SH-SY5Y (cell line): ENCODE measurements around the gene XYLT1.

Experiments used
- GATA2 ChIP-seq: IDR thresholded peaks from 2 replicates; pipeline ENCODE4 v1.6.1; 2011; ENCODE audit warnings: mild to moderate bottlenecking, low read depth, low read length
- GATA3 ChIP-seq: IDR thresholded peaks from 2 replicates; pipeline ENCODE4 v1.6.1; 2011; ENCODE audit warnings: low read depth, mild to moderate bottlenecking, low read length, moderate library complexity

DNA sequence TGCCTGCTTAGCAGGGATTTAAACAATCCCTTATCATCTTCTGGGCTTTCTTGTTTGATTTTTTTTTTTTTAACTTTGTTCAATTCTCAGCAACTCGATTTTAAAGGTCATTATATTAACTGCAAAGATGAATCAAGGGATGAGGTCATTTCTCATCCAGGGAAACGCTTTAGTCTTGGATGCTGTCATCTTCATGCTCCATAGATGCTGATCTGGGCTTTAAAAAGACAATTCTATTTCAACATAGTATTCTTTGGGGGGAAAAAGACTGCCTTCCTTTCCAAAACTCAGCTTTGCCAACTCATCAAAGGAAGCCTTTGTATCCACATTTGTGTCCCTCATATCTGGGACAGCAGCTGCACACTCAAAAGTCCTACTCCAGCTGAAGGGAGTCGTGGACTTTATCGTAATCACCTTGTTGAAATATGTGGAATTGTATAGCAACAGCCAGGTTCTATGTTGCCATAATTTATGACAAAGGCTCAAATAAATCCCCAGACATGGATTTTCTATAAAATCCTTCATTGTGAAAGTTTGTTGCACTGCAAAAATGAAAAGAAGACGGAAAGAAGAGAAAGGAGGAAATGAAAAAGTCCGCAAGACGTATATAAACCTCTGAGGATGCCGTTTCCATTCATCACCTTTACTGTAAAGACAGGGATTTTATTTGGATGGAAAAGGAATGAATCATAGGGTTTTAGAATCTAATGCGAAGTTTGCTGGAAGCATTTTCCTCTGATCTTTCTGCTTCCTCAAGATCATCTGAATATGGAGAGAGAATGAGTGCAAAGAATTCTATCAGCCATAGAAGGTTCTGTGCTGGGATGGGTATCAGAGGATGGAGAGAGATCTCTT is 48.6 kb upstream of the XYLT1 start:
- TF ChIP-seq GATA2 (no peak), GATA3 (no peak)
